ENCODE measurements around the gene ZFP64.

DNA sequence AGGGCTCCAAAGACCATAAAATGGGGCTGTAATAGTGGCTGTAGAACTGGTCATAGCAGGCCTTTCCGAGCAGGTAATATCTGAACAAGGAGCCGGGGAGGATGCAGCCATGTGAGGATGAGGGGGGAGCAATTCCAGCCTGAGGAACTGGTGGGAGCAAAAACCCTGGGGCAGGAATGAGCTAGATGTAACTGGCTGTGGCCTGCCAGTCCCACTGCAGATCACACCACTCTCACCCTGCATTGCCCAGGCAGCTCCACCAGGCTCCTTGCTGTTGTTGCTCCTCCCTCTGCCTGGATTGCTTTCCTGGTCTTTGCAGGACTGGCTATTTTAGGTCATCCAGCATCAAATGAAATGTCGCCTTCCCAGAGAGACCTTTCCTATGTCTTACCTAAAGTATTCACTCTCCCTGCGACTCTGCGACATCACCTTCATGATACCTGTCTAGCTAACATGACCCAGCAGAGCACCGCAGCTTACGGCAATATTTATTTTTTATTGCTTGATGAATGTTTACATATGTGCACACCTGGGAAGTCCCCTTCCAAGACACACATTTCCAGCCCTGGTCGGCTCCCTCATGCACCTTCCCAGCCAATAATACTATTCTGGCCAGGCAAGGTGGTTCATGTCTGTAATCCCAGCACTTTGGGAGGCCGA is 2.4 kb upstream of the ZFP64 start:
- TF ChIP-seq, protein P1, sequence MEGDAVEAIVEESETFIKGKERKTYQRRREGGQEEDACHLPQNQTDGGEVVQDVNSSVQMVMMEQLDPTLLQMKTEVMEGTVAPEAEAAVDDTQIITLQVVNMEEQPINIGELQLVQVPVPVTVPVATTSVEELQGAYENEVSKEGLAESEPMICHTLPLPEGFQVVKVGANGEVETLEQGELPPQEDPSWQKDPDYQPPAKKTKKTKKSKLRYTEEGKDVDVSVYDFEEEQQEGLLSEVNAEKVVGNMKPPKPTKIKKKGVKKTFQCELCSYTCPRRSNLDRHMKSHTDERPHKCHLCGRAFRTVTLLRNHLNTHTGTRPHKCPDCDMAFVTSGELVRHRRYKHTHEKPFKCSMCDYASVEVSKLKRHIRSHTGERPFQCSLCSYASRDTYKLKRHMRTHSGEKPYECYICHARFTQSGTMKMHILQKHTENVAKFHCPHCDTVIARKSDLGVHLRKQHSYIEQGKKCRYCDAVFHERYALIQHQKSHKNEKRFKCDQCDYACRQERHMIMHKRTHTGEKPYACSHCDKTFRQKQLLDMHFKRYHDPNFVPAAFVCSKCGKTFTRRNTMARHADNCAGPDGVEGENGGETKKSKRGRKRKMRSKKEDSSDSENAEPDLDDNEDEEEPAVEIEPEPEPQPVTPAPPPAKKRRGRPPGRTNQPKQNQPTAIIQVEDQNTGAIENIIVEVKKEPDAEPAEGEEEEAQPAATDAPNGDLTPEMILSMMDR (IDR thresholded peaks at IDR 0.05): no peak
- TF ChIP-seq POLR2AphosphoS5 (IDR thresholded peaks at IDR 0.05; ENCODE audit: low read depth, low read length) (no peak), TCF7L2 (IDR thresholded peaks at IDR 0.05; ENCODE audit: low read depth, low read length) (no peak)
- TF ChIP-seq, protein P2, sequence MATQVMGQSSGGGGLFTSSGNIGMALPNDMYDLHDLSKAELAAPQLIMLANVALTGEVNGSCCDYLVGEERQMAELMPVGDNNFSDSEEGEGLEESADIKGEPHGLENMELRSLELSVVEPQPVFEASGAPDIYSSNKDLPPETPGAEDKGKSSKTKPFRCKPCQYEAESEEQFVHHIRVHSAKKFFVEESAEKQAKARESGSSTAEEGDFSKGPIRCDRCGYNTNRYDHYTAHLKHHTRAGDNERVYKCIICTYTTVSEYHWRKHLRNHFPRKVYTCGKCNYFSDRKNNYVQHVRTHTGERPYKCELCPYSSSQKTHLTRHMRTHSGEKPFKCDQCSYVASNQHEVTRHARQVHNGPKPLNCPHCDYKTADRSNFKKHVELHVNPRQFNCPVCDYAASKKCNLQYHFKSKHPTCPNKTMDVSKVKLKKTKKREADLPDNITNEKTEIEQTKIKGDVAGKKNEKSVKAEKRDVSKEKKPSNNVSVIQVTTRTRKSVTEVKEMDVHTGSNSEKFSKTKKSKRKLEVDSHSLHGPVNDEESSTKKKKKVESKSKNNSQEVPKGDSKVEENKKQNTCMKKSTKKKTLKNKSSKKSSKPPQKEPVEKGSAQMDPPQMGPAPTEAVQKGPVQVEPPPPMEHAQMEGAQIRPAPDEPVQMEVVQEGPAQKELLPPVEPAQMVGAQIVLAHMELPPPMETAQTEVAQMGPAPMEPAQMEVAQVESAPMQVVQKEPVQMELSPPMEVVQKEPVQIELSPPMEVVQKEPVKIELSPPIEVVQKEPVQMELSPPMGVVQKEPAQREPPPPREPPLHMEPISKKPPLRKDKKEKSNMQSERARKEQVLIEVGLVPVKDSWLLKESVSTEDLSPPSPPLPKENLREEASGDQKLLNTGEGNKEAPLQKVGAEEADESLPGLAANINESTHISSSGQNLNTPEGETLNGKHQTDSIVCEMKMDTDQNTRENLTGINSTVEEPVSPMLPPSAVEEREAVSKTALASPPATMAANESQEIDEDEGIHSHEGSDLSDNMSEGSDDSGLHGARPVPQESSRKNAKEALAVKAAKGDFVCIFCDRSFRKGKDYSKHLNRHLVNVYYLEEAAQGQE (IDR thresholded peaks at IDR 0.05; ENCODE audit: insufficient read depth in 1 of 2, low read depth in 2 of 2, low read length in 1 of 2): no peak
